Activated gamma-delta T cell treated with Interleukin-2 at 50 U/mL for 16 hours (primary cell): Measurements from ENCODE around the gene TFAP2C.
"Not testable (repeated sequence)": the region's sequence is repeated elsewhere in the genome, so short reads cannot be mapped to it uniquely, and the experiment has no call there.

Experiments
- DNase-seq: peaks from one replicate; pipeline ENCODE4 v3.0.0-alpha.2; 2020

The TFAP2C gene

DNA sequence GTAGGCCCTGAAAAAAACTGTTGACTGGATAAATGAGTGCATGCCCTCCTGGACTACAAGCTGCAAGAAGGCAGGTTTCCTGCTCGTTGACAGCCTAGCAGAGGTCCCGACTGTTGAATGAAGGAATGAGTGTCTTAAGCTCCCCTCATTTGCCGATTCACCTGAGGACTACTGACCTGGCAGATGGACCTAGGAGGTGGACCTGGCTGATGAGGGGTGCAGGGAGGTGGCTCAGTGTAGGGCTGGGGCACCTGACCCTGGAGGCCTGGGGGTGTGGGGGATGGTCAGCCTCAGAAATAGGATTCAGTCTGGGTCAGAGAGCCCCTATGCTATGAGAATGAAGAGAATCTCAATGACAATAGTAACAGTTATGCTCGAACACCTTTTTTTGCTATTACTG lies 11.6 kb upstream of the TFAP2C start:
- no peak for DNase-seq

DNA sequence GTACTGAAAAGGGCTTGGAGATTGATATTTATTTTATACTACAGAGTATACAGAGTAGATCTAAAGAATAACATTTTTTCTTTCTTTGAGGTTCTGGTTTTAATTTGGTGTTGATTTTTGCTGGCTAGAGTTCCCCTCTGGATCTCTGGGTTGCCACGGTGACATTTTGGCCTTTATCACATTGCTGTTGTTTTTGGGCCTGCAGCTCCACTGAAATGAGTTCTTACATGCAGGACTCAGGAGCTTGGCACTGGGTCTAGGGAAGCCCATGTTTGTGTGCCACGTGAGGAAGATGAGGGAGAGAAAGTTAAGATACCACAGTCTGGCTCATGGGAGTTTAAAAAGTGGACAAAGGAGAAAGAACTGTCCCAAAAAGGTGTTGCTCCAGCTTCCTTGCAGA lies 7.4 kb upstream of the TFAP2C start:
- no peak for DNase-seq

DNA sequence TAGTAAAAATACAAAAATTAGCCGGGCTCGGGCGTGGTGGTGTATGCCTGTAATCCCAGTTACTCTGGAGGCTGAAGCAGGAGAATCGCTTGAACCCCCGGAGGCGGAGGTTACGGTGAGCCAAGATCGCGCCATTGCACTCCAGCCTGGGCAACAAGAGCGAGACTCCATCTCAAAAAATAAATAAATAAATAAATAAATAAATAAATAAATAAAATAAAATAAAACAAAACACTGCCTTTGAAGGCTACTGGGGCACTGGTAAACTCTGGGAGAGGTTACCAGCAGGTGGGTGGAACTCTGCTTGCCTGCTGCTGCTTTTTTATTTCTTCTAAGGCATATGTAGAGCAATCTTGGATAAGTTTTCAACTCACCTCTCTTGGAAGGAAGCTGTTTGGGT lies 5.2 kb upstream of the TFAP2C start:
- DNase-seq, result not testable (repeated sequence)

DNA sequence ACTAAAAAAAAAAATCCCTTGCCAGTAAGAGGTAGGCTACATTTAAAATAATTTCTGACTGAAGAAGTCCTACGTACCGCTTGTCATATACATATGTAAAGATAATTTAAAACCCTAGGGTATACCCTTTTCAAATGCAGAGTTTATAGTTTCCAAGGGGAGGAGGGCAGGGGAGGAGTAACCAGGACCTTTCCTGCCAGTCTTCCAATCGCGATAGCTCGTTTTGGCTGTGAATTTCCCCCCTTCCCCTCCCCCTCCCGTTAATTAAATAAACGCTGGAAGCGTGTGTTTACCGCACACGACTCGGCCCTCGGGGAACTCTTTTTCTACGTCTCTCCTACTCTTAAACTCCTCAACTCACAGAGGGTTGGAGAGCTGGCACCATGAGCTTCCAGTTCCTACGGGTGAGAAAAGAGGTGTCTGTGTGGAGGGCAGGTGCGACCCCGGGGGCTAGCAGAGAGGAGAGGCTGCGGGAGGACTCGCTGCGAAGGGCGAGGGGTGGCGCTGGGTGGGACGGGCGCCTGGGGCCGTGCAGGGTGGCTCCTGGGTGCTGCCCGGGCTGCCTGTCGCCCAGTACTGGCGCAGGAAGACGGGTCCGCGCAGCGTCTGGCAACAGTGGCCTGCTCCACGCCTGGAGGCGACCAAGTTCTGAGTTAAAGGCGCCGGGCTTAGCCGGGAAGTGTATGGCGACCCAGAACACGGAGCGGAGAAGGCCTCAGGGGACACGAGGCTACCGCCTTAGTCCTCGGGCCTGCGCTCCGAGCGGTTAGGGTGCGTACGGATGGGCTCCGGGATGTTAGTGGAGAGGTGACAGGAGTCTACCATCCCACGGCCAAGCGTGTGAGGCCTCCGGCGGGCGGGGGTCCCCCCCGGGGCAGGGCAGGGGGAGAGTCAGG lies 4.1 kb upstream of the TFAP2C start:
- no peak for DNase-seq

DNA sequence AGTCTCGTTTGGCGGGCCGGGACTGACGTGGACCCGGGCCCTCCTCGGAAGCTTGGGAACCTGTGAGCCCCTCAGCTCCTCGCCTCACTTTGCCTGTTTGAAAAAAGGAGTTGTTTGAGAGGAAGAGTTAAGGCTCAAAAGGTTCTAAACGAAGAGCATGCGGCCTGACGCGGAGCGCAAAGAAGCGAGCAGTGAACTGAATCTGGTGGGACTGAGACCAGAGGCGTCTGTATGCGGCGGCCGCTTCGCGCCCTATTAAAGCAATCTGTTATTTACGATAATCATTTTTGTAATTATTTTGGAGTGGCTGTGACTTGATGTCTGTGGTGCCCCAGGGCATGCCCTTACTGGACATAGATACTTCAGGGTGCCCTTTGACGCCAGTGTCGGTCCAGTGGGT lies 3.3 kb upstream of the TFAP2C start:
- DNase-seq, result no peak

DNA sequence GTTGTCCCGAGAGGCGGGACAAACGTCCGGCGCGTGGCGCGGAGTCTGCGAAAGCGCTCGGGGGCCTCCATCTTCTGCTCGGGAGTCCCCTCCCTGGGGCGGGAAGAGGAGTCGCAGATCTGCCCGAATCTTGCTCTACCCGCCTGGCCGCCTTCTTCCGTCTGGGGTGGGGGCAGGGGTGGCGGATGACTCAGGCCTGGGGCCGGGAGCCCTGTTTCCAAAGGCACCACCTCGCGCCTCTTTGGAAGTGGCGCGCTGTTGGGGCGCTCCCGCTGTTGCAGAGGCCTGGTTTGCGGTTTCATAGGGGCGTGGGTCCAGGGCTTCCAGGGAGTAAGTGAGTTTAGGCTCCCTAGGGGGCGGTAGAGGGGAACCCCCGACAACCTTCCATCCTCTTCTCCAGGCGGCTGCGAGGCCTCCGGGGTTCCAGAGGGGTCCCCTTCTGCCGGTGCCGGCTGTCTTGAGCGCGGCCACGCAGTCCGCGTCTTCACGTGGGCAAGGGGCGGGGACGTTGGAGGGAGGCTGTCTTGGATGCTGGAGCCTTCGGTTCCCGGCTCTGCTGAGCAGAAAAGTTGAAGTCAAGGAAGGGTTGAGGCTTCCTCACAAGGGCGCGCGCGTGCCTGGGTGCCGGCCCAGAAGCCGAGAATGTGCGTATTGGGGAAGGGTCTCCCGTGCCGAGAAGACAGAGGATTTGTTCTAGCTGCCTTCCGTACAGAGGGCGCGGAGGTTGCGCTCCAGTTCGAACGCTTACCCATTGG lies 2.6 kb upstream of the TFAP2C start:
- no peak for DNase-seq

DNA sequence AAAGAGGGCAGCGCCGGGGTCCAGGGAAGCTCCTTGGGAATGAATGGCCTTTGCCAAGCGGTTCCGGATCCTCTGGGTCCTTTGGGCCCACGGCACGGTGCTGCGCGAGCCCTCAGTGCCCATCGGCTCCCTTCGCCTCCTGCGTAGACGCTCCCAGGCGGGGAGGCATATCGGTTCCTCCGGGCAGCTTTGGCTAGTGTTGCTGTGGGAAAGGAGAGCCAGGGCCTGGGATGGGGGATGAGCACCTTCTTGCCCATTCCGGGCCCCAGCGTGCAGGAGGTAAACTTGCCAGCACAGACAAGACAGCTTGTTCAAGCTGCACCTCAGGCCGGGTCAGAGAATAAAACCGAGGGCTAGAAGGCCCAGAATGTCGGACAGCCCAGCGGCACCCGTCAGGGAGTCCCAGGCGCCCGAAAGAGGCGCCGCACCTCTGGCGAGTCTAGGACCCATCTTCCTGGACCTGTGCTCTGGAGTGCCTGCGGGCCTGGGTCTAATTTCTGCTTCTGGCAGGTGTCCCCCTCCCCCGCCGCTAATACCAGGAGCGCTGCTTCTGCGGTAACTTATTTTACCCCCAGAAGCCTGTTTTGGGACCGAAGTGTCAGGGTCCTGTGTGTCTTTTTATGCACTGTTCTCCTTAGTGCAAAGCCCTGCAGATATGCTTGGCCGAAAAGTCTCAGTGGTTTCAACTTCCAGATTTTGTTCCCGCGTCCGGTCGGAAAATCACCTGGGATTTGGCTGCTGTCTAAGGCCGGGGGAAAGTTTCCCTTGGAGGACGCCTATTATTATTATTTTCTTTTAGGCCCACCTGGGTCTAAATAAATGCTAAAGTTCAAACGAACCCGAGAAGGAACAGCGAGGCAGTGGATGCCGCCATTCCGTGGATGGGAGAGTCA lies 1.7 kb upstream of the TFAP2C start:
- no peak for DNase-seq

DNA sequence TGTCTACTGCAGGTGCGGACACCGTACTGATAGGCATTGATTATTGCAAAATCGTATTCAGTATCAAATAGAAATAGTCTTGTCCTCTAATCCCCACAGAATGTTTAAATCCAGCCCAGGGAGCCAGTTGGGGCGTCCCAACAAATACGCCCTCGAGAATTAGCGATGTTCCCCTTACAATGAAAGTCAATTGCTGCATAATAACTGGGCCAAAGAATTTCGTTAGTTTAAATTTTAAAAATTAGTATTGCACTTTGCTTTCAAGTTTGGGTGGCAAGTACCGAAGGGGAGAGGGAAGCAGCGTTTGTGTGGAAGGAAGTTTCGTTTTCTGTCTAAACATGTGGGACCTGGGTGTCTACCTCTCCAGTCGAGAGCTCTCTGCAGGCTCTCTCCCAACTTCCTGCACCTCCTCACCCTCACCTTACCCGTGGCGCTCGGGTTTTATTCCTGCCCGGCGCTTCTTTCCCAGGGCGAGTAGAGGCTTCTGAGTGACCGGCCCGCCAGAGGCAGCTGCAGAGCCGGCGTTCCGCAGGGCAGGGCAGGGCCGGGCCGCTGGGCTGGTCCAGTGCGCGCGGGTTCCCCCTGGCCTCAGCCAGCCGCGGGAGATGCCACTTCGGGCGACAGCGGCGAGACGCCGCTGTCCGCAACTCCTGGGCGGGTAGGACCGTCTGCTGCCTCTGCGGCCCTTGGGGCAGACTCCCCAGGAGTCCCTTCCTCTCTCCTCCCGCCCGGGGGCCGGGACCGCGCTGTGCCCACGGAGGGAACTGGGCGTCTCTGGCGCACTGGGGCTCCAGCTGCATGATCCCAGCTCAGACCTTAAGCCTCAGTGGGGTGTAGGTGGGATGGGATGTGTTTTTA lies 862 bp upstream of the TFAP2C start:
- no peak for DNase-seq

DNA sequence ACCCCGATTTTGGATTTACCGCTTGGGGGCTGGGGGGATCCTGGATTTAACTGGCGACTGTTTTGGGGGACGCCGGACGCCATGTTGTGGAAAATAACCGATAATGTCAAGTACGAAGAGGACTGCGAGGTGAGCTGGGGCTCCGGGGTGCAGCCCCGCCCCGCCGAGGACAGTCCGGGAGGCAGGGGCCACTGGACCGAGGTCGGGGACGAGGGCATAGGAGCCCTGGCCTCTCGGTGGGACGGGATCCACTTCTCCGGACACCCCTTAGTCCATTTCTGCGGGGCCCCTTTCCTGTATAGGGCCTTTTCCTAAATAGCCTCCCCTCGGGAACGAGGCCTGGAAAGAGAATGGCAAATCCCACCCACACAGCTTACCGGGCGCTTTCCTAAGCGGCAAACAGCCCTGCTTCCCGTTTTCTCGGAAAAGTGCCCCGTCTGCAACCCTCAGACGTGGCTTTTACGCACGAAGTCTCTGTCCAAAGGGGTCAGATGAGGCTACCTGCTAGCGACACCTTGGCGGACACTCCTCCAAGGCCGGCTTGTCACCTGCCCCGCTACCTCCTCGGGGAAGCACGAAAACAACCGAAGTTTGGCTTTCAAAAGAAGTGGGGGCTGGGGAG lies 469 bp downstream of the TFAP2C start:
- DNase-seq, result no peak

DNA sequence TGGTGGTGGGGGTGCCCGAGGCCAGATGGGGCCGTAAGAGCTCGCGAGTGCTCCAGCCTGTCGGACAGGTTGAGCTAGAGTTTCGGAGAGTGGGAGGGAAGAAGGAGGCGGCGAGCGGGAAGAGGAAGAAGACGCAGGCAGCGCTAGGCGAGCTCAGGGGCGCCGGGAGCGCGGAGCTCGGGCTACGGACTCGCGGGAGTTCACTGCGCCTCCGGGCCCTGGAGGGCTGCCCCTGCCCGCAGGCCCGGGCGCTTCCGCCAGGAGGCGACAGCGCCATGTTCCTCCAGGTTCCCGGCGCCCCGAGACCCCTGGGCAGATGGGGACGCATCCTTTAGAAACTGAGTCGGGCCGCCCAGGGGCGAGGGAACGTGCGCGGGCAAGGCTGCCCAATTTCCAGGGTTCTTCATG lies 984 bp downstream of the TFAP2C start:
- no peak for DNase-seq

DNA sequence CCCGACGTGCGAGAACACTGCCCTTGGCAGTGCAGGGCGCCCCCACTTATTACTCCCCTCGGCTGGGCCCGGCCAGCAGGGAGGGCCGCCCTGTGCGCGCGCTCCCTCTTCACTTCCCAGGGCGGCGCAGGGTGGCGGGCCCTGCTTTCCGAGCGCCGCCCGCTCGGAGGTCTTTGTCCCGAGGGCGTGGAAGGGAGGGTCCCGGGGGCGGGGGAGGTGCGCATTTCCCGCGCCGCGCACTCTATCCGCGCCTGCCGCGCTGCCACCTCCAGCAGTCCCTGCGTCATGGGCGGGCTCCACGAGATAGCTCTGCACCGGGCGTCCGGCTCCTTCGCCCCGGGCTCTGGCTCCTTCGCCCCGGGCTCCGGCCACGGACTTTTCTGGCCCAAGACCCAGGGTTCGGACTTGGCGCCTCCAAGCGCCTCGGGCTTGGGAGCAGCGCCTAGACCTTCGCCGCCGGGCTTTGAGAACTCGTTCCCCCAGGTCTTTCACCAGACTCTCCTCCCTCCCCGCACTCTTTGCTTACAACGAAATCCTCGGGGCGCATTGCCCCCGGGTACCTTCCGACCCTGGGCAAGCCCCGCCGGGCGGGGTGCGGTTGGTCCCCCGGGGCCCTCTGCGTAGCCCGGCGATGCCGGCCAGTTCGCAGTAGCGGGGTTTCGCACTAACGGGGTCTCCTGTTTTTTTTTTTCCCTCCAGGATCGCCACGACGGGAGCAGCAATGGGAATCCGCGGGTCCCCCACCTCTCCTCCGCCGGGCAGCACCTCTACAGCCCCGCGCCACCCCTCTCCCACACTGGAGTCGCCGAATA lies 1.6 kb downstream of the TFAP2C start:
- DNase-seq, result no peak

DNA sequence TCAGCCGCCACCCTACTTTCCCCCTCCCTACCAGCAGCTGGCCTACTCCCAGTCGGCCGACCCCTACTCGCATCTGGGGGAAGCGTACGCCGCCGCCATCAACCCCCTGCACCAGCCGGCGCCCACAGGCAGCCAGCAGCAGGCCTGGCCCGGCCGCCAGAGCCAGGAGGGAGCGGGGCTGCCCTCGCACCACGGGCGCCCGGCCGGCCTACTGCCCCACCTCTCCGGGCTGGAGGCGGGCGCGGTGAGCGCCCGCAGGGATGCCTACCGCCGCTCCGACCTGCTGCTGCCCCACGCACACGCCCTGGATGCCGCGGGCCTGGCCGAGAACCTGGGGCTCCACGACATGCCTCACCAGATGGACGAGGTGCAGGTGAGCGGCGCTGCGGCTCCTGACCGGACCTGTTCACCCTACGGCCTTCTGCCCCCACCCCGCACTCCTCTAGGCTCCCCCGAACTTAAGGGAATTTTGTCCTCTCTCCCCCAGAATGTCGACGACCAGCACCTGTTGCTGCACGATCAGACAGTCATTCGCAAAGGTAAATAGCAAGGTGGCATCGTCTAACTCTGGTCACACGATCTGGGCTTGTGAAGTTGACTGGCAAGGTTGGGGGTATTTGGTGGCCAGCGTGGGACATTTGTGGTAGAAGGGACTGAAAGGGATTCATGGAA lies 2.3 kb downstream of the TFAP2C start:
- DNase-seq, result no peak

DNA sequence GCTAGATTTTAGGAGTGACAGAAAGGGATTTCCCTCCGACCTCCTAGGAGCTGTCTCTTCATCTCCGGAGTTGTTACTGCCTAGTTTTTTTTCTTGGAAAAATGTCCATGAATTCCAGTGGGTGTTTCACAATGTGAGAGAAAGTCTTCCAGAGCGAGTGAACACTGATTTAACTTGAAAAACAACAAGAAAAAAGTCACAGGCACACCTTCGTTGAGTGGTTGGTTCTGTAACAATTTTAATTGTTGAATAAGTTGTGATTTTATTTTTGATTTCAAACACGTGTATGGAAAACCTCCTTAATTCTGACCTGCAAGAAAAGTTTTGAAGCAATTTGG lies 2.9 kb downstream of the TFAP2C start:
- DNase-seq, result no peak

DNA sequence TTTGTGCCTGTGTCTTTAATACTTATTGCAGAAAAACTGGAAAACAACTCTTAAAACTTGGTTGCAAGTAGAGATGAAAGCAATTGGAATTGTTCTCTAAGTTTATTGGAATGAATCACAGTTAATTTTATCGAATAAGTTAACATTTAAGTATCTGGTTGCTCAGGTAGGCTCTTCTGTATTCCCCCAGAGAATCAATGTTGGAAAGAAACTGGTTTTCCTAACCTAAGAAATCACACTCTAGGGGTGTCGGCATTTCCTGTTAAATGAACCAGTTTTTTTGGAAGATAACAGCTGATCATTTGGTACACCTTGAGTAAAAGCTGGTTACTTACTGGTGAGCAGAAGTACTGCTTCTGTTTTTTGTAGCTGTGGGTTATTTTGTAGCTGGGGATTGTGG lies 5.2 kb downstream of the TFAP2C start:
- no peak for DNase-seq

DNA sequence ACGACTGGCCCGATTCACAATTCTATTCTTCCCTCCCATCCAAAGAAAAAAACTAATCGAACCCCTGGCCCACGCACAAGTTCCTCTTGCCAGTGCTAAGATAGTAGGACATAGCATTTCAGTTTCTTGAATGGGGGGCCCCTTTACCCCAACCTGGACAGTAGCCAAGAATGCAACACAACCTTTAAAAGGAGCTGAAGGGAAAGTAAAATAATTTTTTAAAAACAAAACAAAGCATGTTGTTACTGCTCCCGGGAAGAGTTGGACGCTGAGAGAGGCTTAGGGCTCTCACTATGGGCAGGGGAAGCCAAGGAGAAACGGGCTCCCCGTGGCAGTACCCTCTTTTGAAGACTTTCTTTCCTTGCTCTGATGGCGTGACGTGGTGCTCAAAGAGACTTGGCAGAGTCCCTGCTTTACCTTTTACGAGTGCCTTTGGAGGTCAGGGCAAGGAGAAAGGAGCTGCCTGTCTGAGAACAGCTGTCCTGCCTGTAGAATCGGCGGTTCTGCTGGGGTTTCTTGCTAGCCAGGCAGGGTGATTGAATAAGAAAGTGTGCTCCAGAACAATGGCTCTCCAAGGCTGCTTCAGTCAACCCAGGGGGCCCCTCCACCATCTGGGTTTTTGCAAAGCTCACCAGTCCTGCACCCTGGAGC lies 5.8 kb downstream of the TFAP2C start:
- DNase-seq, result no peak

DNA sequence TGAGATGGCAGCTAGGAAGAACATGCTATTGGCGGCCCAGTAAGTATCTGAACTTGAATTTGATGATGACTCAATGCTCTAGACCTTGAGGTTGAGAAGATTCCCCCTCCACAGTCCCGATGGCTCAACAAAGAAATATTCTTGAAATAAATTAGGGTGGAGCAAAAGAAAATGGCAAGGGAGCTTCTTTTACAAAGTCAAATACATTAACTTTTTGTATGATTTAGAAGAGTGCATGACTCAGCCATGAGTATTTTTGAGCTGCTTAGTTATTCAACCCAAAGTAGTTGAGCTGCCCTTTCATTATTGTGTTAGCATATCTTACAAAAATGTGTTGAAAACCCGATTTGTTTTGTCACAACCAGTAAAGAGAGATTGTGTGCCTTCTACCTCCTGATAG lies 7.6 kb downstream of the TFAP2C start:
- DNase-seq, result no peak

DNA sequence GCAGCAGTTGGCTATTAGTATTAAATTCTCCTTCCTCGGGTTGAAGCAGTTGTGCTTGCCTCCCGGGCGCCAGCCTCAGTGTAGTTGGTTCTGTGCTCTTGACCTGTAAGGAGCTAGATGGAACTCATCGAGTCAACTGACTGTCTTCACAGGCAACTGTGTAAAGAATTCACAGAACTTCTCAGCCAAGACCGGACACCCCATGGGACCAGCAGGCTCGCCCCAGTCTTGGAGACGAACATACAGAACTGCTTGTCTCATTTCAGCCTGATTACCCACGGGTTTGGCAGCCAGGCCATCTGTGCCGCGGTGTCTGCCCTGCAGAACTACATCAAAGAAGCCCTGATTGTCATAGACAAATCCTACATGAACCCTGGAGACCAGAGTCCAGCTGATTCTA lies 8.5 kb downstream of the TFAP2C start:
- no peak for DNase-seq

DNA sequence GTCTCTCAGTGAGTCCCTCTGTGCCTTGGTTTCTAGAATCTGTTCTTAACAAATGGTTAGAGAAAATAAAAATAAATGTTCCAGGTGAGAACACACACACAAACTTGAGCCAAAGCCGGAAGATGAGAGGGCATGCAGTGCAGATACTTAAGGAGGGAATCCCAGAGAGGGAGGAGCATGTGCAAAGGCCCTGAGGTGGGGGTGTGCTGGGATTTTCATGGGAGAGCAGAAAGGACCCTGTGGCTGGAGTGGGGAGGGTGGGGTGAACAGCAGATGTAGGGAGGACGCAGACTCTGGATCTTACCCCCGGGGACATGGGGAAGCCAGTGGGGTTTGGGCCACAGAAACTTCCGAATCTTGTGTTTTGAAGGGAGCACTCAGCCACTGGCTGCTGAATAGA lies 17.5 kb downstream of the TFAP2C start:
- no peak for DNase-seq

DNA sequence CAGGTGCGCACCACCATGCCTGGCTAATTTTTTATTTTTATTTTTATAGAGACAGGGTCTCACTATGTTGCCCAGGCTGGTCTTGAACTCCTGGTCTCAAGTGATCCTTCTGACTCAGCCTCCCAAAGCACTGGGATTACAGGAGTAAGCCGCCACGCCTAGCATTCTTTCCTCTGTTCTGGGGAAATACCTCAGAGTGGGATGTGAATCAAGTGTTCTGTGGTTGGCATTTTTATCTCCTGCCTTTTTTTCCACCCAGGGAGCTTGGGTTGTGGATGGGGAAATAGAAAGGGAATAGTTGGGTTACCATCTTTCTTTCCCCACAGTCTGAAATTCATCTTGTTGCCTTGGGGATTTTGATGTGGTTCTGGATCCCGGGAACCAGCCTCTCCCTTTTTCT lies 24.1 kb downstream of the TFAP2C start:
- no peak for DNase-seq

DNA sequence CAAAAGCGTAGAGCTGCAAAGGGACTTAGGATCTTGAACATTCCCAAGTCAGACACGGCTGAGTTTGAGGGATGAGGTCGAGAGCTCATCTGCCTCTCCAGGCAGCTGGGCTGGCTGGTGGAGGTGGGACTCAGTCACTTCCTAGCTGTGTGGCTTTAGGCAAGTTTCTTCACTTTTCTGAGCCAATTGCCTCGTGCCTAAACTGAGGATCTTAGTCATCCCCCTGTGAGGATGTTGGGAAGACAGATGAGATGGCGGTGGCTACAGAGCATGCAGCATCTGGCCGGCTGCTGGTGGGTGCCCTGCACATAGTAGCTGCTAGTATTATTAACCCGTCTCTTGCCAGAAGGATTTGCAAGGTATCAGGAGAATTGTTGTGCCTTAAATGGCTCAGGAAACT lies 27.5 kb downstream of the TFAP2C start:
- DNase-seq, result no peak
